ENCODE results near the gene DDI1.

Gene DDI1

GRCh38 chr11:104036588-104036987 lies at the start of gene DDI1:
Gene DDI1 (plus strand): TSS chr11:104036640. CDS start chr11:104036823, 183 bp downstream.
- DNase-seq (ENCODE audit: low read depth) = no peak

- DNase-seq (ENCODE audit: low read depth) = no peak
Measured at GRCh38 chr11:103987629-103988594, 48.5 kb upstream of the DDI1 start.

DNA sequence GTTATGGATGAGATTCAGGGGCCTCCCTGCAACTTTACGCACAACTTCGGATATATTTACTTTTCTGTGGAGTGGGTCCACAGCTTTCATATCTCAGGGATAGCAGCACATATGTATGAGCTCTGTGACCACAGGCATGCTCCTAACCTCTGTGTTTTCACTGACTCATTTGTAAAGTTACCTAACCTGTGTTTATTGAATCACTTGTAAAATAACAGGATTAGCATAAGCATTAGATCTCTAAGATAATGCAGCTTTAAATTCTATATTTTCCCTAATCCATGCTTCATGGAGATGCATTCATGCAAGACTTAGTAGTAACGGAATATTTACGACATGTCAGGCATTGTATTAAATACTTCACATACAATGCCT lies 47.9 kb upstream of the DDI1 start:
- no peak for DNase-seq (ENCODE audit: low read depth)

DNA sequence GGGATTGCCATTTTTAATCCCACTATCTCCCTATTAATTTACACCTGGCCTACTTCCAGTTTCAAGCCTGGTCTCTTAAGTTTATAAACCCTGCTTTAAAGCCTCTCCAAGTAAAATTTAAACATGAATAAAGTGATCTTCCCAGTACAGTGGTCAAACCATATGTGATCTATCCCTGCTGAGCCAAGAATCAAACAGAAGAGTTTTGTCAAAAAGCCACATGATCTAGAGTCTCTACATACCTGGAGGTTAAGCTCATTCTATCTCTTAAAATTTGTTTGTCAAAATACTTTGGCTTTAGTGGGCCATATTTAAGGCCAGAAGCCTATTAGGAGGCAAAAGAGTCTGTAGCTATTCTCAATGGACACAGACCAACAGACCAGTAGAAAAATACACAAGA lies 42.9 kb upstream of the DDI1 start:
- no peak for DNase-seq (ENCODE audit: low read depth)

GRCh38 chr11:103994094-103994493 lies 42.3 kb upstream of the DDI1 start:
- DNase-seq (ENCODE audit: low read depth) = no peak

DNA sequence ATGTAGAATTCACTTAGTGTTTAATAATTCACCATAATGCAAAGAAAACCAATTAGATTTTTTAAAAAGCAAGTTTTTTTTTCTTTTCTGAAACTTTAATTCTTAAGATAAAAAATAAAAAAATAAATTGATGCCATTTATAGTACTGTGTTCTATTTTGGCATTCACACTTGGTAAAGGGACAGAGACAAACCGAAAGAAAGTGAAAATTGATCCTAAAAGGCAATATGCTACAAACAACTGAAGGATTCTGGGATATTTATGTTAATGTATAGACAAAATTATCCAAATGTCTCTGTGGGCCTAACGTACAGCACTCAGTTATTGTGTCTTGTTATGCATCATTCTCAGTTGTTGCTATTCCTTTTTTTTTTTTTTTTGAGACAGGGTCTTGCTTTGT lies 41.9 kb upstream of the DDI1 start:
- DNase-seq (ENCODE audit: low read depth) = no peak

DNA sequence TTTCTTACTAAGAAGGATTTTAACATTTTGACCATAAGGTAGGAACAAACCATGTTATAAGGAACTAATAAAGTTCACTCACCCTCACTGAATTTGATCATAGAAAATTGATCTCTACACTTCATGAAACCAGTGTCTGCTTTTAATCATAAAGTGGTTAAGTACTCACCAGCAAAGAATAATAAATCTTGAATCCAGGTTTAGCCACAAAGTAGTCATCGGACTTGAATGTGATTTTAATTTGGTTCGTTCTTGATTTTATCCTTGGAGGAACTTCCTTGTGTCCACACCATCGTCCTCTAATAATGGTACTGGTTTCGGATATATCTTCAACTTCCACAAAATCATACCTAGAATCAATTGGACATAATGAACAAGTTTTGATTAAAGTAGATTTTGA lies 40.5 kb upstream of the DDI1 start:
- no peak for DNase-seq (ENCODE audit: low read depth)

DNA sequence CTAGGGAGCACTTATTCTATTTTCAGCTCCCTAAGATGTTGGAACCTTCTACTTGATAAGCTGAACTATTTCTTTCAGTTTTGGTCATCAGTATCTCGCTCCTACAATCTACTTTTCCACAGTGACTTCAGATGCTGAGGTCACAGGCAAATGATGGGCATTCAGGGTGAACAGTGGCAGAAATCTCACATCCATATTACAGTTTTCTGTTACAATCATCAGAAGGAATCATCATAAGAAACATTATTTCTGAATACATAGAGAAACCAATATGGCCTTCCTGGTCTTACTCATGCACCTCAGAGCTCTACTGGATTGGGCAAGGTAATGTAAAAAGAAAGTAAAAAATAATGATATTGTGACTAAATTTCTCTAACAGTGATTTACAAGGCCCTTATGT lies 39.4 kb upstream of the DDI1 start:
- no peak for DNase-seq (ENCODE audit: low read depth)

- no peak for DNase-seq (ENCODE audit: low read depth)
Measured at GRCh38 chr11:103998826-103999508, 37.5 kb upstream of the DDI1 start.

GRCh38 chr11:104000798-104001197 lies 35.6 kb upstream of the DDI1 start:
- DNase-seq (ENCODE audit: low read depth) = no peak

GRCh38 chr11:104001561-104002056 lies 34.8 kb upstream of the DDI1 start:
- no peak for DNase-seq (ENCODE audit: low read depth)

- DNase-seq (ENCODE audit: low read depth) = no peak
Measured at GRCh38 chr11:104003491-104003890, 32.9 kb upstream of the DDI1 start.

DNA sequence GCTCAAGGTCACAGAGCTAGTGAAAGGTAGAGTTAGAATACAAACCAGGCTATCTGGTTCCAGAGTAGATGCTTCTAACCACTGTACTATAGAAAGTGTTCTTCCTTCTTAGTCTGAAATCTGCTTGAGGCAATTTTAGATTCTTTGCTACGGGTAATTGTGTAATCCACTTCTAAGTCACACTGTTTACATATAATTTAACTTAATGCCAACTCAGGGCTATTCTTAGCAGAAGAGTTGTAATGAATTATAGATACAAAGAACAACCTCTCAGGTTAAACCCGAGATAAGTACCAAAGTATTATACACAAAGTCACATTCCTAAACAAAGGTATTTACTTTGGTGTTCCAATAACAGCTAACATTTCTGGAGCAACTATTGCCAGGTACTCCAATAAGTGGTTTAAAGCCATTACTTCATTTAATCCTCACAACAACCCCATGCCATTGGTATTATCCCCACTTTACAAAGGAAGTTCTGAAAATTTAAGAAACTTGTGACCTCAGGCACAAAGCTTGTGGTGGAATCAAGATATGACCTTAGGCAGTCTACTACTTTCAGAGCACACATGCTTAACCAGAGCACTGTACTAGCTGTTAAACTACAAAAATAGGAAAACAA lies 31.1 kb upstream of the DDI1 start:
- DNase-seq (ENCODE audit: low read depth) = no peak

- DNase-seq (ENCODE audit: low read depth) = no peak
Measured at GRCh38 chr11:104009744-104010143, 26.7 kb upstream of the DDI1 start.

DNA sequence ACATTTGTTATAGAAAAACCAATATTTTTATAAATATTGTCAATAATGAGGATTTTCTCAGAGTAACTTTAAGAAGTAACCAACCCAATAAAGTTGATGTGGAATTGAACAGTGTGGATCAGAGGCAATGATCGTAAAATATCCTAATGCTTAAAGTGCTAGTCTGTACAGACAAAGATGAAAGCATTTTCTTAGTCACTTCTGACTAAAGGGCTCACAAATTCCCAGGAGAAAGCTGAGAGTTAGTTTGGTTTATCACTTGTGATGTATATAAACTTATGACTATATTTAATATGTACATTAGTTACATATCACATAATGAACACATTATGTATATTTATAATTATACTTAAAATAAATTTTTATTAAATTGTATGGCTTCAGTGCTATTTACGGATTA lies 25.4 kb upstream of the DDI1 start:
- DNase-seq (ENCODE audit: low read depth) = no peak

DNA sequence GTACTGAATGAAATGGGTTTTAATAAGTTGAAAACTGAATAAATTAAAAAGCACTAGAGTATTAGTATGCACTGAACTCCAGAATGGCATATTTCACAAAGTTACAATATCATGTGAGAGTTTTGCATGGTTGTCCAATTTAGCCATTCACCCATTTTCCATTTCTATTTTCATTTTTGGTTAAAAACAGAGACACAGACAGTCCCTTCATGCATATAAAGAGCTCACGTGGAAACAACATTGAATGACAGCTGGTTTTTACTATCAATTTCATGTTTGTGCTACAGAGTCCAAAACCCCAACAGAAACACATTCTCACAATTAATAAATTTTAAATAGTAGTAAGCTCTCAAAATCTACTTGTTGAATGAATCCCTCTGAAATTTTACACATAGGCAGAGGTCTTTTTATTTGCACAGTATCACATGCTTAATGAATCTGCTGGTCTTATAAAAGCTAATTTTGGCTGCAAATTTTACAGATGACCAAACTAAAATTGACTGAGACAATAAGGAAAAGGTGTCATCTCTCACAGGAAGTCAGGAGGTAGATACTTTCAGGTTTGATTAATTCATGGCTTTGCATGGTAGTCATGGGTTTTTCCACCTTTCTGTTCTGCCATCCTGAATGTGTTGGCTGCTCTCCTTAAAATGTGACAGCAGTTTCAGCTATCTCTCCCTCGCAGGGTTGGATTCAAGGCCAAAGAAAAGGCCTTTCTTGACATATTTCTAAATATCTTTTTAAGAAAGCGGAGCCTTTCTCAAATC lies 20.6 kb upstream of the DDI1 start:
- DNase-seq (ENCODE audit: low read depth) = no peak

- no peak for DNase-seq (ENCODE audit: low read depth)
Measured at GRCh38 chr11:104024572-104024971, 11.9 kb upstream of the DDI1 start.

DNA sequence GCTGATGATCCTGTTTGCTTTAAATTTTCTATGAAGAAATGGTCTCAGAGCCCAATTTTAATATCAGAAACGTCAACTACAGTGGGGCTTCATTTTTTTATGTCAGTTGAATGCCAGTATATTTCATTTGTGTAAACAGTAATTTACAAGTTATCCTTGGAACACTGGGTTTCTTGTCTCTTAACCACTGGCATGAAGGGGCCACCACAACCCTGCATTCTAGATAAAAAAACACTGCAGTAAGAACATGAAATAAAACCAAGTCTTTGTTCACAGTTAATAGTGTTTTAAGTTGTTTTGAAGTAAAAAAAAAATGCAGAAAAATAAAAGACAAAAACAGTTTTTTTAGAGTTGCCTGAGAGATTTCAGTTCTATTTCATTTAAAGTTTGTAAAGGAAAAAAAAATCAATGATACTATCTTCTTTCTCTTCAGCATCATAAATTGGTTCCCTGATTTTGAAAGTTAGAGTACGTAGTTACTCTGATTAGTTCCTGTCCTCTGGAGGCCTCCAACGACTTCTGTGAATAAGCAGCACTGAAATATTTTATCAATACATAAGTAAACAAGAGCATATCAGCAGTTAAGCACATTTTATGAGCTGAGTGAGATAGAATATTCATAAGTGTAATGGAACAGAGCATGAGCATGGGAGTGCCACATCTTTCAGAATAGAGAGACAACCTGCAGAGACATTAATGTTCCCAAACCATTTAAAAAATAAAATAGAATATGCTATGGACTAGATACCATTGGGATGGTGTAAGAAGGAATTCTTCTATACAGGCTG lies 7.8 kb upstream of the DDI1 start:
- DNase-seq (ENCODE audit: low read depth) = no peak

DNA sequence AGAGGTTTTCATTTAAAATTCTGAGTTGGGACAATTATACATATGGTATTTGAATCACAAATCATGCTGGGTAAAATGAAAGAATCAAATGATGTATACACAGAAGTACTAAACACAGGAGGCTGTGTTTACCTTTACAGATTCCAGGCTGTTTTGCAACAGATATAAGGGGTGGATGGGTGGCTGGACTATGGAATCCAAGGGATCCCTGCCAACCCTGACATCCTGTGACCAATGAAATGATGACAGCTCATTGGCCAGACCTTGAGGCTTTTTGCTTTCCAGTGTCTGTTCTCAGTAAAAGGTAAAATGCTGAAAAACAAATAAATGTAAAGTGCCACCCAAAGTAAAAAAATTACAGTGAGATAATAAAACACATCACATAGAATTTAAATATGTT lies 3.3 kb upstream of the DDI1 start:
- DNase-seq (ENCODE audit: low read depth) = no peak

GRCh38 chr11:104033561-104033960 lies 2.9 kb upstream of the DDI1 start:
- no peak for DNase-seq (ENCODE audit: low read depth)

- no peak for DNase-seq (ENCODE audit: low read depth)
Measured at GRCh38 chr11:104036995-104037394, 555 bp downstream of the DDI1 start.

Measured in stimulated activated CD8-positive, alpha-beta memory T cell treated with anti-CD3 and anti-CD28 coated beads, Interleukin-12 subunit alpha, Interleukin-12 subunit beta, amount 100 ng/mL, for 4 hours (primary cell).